ENCODE measurements around the gene DIS3L2.
"Not testable (repeated sequence)": the region's sequence is repeated elsewhere in the genome, so short reads cannot be mapped to it uniquely, and the experiment has no call there.

DIS3L2 gene

DNA sequence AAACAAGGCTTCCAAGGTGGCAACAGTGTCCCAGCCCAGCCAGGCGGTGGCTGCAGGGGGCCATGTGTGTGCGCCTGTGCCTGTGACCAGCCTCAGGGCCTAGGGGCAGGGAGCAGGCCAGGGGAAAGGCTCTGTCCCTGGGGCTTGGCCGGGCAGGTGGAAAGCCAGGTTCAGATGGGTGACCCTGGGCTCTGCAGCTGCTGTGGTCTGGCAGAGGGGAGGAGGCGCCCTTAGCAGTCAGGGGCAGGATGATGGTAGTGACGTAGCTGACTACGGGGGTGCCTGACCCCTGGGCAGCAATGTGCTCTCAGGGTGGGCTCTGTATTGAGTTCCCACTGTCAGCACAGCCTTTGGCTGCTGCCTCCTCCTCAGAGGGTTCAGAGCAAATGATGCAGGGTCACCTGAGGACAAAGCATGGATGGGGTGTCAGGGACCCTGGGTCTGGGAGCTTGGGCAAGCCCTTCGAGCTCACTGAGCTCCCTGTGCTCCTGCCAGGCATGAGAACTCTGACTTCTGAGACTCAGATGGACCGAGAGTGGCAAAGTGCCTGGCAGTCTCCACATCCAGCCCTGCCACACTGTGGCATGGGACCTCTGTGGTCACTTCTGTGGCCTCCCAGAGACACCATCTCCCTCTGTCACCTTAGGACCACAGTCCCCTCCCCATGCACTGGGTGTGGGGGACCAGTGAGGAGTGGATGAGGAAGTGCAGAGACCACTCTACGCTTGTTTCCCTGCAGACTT lies 360.5 kb downstream of the DIS3L2 start:
- no peak overlapping the region for H3K27ac ChIP-seq

DNA sequence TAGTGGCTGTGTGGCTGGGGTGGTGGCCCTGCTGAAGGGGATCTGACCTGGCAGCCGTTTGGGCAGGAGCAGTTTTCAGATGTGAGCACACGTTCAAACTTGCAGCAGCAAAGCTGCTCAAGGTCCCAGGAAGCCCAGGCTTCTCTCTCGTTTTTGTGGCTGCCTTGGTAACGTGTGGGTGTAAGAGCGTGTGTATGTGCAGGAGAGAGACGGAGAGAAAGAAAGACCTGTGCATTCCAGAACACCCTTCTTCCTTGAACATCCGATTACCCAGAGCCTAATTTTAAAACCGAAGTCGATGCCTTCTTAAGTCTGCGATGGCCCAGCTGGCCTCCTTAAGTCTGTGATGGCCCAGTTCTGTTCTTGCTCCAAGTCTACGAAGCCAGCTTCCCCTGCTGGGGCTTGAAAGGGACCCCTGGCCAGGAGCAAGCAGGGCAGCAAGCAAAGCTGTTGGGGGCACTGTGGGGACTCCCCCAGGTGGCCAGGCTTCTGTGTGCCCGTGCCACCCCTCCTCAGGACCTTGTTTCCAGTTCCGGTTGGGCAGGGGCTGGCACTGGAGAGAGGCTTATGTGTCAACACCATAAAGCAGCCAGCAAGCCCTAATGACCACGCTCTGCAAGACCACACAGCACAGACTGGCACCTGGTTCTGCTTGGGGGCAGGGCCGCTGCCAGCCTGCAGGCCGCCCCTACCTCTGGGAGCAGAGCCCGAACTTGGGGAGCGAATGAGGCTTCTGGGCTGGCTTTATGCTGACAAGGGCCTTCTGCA lies 361.2 kb downstream of the DIS3L2 start:
- no peak overlapping the region for H3K27ac ChIP-seq
- TF ChIP-seq ZFX (IDR thresholded peaks at IDR 0.05; ENCODE audit: borderline replicate concordance), result no peak
- TF ChIP-seq, protein P1, sequence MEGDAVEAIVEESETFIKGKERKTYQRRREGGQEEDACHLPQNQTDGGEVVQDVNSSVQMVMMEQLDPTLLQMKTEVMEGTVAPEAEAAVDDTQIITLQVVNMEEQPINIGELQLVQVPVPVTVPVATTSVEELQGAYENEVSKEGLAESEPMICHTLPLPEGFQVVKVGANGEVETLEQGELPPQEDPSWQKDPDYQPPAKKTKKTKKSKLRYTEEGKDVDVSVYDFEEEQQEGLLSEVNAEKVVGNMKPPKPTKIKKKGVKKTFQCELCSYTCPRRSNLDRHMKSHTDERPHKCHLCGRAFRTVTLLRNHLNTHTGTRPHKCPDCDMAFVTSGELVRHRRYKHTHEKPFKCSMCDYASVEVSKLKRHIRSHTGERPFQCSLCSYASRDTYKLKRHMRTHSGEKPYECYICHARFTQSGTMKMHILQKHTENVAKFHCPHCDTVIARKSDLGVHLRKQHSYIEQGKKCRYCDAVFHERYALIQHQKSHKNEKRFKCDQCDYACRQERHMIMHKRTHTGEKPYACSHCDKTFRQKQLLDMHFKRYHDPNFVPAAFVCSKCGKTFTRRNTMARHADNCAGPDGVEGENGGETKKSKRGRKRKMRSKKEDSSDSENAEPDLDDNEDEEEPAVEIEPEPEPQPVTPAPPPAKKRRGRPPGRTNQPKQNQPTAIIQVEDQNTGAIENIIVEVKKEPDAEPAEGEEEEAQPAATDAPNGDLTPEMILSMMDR (IDR thresholded peaks at IDR 0.05), result no peak

More for the DNA sequence above, 360.5 kb downstream of the DIS3L2 start:
- TF ChIP-seq, protein P1 (IDR thresholded peaks at IDR 0.05), result no peak
- no peak for TF ChIP-seq ZFX (IDR thresholded peaks at IDR 0.05; ENCODE audit: borderline replicate concordance)

DNA sequence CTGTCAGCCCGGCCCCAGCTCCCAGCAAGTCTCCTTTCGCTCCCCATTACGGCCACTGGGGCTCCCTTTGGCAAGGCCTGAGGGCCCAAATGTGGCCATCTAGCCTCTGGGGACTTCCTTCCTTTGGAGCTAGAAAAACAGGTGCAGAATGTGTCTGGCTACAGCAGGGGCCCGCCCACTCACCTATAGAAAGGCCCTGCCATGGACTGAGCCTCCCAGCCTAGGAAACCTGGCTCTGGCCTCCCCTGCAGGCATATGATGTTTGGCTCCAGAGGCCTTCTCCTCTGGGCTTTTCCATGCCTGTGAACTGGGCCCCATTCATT lies 361.8 kb downstream of the DIS3L2 start:
- no peak overlapping the region for H3K27ac ChIP-seq
- TF ChIP-seq ZFX (IDR thresholded peaks at IDR 0.05; ENCODE audit: borderline replicate concordance), result no peak

DNA sequence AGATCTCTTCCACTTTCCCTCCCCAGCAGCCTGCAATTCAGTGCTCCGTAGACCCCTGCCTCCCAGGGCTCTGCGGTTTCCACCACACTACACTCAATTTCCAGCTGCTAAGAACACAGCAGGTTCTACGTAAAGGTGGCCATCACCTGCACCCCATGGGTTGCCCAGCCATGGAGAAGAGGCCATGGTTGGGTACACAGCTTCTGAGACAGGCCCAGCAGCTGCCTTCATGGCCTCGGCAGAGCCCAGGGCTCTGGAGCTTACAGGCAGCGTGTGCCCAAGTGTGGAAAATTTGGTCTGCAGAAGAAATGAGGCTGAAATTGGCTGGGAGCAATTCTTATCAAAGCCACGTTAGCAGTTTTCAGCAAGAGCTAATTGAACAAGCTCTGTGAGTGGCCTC lies 362.5 kb downstream of the DIS3L2 start:
- peak overlapping the region; percentile 36; the same call in 1 of the 2 replicates for H3K27ac ChIP-seq

DNA sequence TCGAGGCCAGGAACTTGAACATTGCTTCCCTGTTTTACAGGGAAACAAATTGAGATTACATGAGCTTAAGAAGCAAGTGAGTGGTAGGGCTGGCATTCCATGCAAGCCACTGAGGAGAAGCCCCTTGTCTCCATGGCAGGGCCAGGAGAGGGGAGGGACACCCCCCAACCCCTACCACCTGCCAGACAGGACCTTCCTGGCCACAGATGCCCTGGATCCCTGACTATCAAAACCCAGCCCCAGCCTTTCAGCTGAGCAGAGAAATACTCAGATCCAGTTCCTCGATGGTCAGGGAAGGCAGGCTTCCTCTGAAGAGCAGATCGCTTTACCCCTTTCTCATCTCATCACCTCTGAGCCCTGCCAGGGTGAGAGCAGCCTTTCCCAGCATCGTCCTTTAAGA lies 363.3 kb downstream of the DIS3L2 start:
- no peak for TF ChIP-seq ZFX (IDR thresholded peaks at IDR 0.05; ENCODE audit: borderline replicate concordance)
- TF ChIP-seq, protein P1 (IDR thresholded peaks at IDR 0.05), result no peak
- peak overlapping the region; percentile 36; the same call in 1 of the 2 replicates for H3K27ac ChIP-seq

DNA sequence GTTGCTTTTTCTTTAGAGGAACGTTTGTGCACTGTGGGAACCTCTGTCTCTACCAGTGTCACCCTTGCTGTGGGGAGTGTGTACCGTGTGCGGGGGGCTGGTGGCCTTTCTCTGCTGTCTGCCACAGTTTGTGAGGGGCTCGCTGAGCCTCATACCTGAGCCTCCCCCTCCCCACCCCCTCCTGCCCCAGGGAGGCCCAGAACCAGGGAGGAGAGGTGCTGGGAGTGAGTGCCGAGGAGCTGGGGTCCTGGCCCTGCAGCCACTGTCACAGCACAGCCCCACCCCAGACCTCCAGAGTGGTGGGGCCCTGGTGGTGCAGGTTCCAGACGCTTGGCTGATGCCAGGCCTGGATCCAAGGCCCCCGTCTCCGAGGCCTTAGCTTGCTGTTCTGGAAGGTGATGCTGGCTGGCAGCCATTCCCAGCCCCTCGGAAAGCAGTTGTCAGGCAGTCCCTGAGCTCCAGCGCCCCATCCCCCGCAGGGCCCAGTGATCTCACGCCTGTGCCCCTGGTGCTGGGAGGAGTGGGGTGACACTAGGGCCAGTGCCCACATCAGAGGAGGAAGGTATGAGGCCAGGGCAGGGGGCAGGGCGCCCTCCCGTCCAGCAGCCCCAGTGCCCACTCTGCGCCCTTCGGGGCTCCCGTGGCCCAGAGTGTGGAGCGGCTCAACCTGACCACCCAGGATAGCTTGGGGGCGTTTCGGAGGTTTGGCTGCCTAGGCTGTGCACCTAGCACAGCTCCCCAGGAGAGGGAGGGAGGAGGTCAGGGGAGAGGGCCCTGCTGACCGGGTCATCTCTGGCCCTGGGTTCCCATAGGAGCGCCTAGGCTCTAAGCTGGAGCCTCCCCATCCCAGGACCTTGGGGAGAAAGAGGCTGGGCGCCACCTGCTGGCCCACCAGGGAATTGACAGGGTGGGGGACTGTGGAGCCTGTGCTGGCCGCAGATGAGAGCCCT lies 364.1 kb downstream of the DIS3L2 start:
- H3K27ac ChIP-seq, result no peak overlapping the region
- TF ChIP-seq ZFX (IDR thresholded peaks at IDR 0.05; ENCODE audit: borderline replicate concordance), result no peak
- TF ChIP-seq, protein P1 (IDR thresholded peaks at IDR 0.05), result peak; percentile 78

DNA sequence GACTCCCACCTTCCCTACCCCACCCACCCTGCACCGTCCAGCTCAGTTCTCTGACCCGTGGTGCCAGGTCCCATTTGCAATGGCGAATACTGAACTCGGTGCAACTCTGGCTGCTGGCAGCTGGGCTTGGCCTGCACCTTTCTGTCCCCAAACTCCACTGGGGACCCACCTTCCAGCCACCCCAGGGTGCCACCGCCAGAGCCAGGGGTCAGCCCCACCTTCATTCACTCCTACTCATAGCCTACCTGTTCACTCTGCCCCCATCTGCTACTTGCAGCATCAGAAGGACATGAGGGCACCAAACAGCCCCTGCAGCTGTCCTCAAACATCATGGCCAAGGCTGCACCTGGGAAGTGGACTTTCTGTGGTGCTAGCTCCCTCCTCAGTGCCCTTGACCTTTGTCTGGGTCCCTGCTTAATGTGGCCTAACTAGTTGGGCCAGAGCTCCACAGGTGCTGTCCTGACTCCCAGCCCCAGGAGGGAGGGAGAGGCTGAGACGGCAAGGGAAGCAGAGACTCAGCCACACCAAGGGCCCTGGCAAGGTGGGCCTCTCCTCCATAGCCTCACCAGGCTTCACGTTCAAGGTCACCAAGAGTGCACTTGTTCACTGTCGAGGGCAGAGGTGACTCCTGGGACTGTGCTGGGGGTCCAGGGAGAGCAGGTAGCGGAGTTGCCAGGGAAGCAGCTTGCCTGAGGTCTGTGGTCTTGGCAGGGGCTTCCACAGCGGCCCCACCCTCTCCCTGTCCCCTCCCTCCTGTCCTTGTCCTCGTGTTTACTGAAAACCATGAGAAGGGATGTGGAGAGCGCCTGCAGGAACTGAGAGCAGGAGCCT lies 365.0 kb downstream of the DIS3L2 start:
- not testable (repeated sequence) for H3K27ac ChIP-seq
- TF ChIP-seq, protein P1 (IDR thresholded peaks at IDR 0.05), result peak; percentile 1; the same call in 1 of the 2 replicates
